Right cardiac atrium (tissue), 5 donors: ENCODE results near the gene UHRF1. TPM values are rescaled to one million over a fixed set of nuclear protein-coding genes. Genes with fewer than 3 reads are reported as not detected.
"Not testable (repeated sequence)": the region's sequence is repeated elsewhere in the genome, so short reads cannot be mapped to it uniquely, and the experiment has no call there.

ENCODE experiments used
- ATAC-seq, 2 donors: fragments of 200-7000 bp; cut with Tn5 transposase; one replicate each; pipeline versions ENCODE4 v1.8.0 to v1.9.1; 2020; ENCODE audit warnings: moderate library complexity in 2 of 2, mild to moderate bottlenecking in 1 of 2
- DNase-seq, 3 donors: peaks; one replicate each; pipeline ENCODE4 v3.0.0-alpha.2; 2020
- H3K27ac ChIP-seq: one replicate; pipeline ENCODE4 v1.5.1; 2013; ENCODE audit warnings: mild to moderate bottlenecking, low read length, control low read depth, moderate library complexity
- H3K27me3 ChIP-seq: one replicate; pipeline ENCODE4 v1.6.1; 2013; ENCODE audit not compliant: control insufficient read depth, insufficient read depth
- H3K4me1 ChIP-seq: one replicate; pipeline ENCODE4 v1.6.1; 2013; ENCODE audit warnings: low read length; ENCODE audit not compliant: control insufficient read depth, insufficient read depth
- H3K4me3 ChIP-seq: one replicate; pipeline ENCODE4 v1.5.1; 2013; ENCODE audit warnings: low read length, control low read depth
- H3K9me3 ChIP-seq: one replicate; pipeline ENCODE4 v1.6.1; 2013; ENCODE audit warnings: low read length; ENCODE audit not compliant: control insufficient read depth
- WGBS: extraction: QIAGEN DNeasy Blood & Tissue Kit; methylation state at CpG from one replicate; pipeline ENCODE4 v1.1.7; 2013; 5-methylcytosine and 5-hydroxymethylcytosine counted together
- intact Hi-C, 4 donors: fragments of 100-400 bp; cut with DNase I; formaldehyde crosslinking; loops; one replicate each; pipeline versions ENCODE4 v1.11.0 to v1.14.0; 2022 to 2023
- polyA plus RNA-seq: library from polyadenylated mRNA; stranded (reverse); fragments of 200-250 nt; gene quantifications from one replicate; pipeline ENCODE4 v1.2.3, GENCODE V29; 2013
- total RNA-seq, 4 donors: library from RNA; stranded (reverse); fragmentation: NEBNext Ultra II Directional; extraction: Animal tissue kit (Norgen Biotek cat#: 25700); gene quantifications; one replicate each; pipeline ENCODE4 v1.2.1, GENCODE V29; 2021
- donor health status: healthy with polysubstance abuse.
- donor health status: DM: no; HTN: yes; CAD: no.
- donor health status: DM: no; HTN: no; CAD: no.
- donor health status: DM: no; HTN: yes; CAD: no; lungs with severe emphysema.
- donor health status: DM: yes; HTN: yes; CAD: no.

The UHRF1 gene
- total and polyA plus RNA-seq, 5 donors, result 0.18 to 2.3 (median 0.91) TPM

GRCh38 chr19:4972509-4973230, 63.4 kb downstream of the UHRF1 start:
- H3K4me1 ChIP-seq, result peaks cover 23% of the 10 kb centered on the region
- intact Hi-C loops, result no loop called here
- DNase-seq, result peak in 2 of 3 donors; percentile 45 to 48
- ATAC-seq, result no peak
- no peak overlapping the region for H3K27ac ChIP-seq
- H3K9me3 ChIP-seq, result no peaks in the 10 kb centered on the region
- H3K27me3 ChIP-seq, result no peaks in the 10 kb centered on the region
- H3K4me3 ChIP-seq, result no peak overlapping the region
- WGBS, result 74% methylated on average over 12 of the region's 12 CpGs

- H3K27ac ChIP-seq, result no peak overlapping the region
- peak in 2 of 3 donors; percentile 38 to 49 for DNase-seq
- H3K9me3 ChIP-seq, result no peaks in the 10 kb centered on the region
- H3K4me3 ChIP-seq, result no peak overlapping the region
- intact Hi-C loops, result no loop called here
- no peaks in the 10 kb centered on the region for H3K27me3 ChIP-seq
- no peak for ATAC-seq
- 68% methylated on average over 14 of the region's 14 CpGs for WGBS
- H3K4me1 ChIP-seq, result peaks cover 25% of the 10 kb centered on the region
These were observed 65.7 kb downstream of the UHRF1 start for GRCh38 chr19:4974880-4975469.

- DNase-seq, result peak in 1 of 3 donors; percentile 37
- peaks cover 24% of the 10 kb centered on the region for H3K4me1 ChIP-seq
- intact Hi-C loops, H3K9me3 ChIP-seq, H3K4me3 ChIP-seq, ATAC-seq, H3K27ac ChIP-seq, H3K27me3 ChIP-seq: not testable (repeated sequence)
- 92% methylated on average over 13 of the region's 13 CpGs for WGBS
These were observed 66.3 kb downstream of the UHRF1 start for GRCh38 chr19:4975601-4976000.

- Histone ChIP-seq H3K4me3 (no peak overlapping the region), H3K4me1 (peaks cover 20% of the 10 kb centered on the region), H3K9me3 (no peaks in the 10 kb centered on the region), H3K27me3 (no peaks in the 10 kb centered on the region), H3K27ac (peak overlapping the region; percentile 67)
- DNase-seq, result peak; percentile 82 to 91 (median 87)
- WGBS, result 22% methylated on average over 33 of the region's 33 CpGs
- intact Hi-C loops, result no loop called here
- ATAC-seq, result peak; percentile 79 to 84
These were observed 67.3 kb downstream of the UHRF1 start for GRCh38 chr19:4976401-4977298.

GRCh38 chr19:4977299-4978174, 68.2 kb downstream of the UHRF1 start:
- intact Hi-C loops, result no loop called here

GRCh38 chr19:4979211-4979807, 70.0 kb downstream of the UHRF1 start:
- WGBS, result 79% methylated on average over 8 of the region's 8 CpGs
- Histone ChIP-seq H3K27me3 (no peaks in the 10 kb centered on the region), H3K4me3 (no peak overlapping the region), H3K27ac (no peak overlapping the region), H3K9me3 (no peaks in the 10 kb centered on the region), H3K4me1 (peaks cover 20% of the 10 kb centered on the region)
- intact Hi-C loops, result no loop called here
- ATAC-seq (no peak), DNase-seq (peak in 1 of 3 donors; percentile 53)

More at GRCh38 chr19:4977299-4978174, 68.2 kb downstream of the UHRF1 start:
- no peaks in the 10 kb centered on the region for H3K27me3 ChIP-seq
- WGBS, result 38% methylated on average over 36 of the region's 36 CpGs
- peaks cover 18% of the 10 kb centered on the region for H3K4me1 ChIP-seq
- peak; percentile 51 to 86 (median 84) for DNase-seq
- peak; percentile 17 to 22 for ATAC-seq
- H3K27ac ChIP-seq, result peak overlapping the region; percentile 38
- no peak overlapping the region for H3K4me3 ChIP-seq
- no peaks in the 10 kb centered on the region for H3K9me3 ChIP-seq

- no peak overlapping the region for H3K4me3 ChIP-seq
- H3K27ac ChIP-seq, result no peak overlapping the region
- DNase-seq, result no peak
- peaks cover 21% of the 10 kb centered on the region for H3K4me1 ChIP-seq
- H3K27me3 ChIP-seq, result no peaks in the 10 kb centered on the region
- 89% methylated on average over 3 of the region's 3 CpGs for WGBS
- ATAC-seq, result no peak
- H3K9me3 ChIP-seq, result no peaks in the 10 kb centered on the region
- intact Hi-C loops, result no loop called here
These were observed 70.8 kb downstream of the UHRF1 start for GRCh38 chr19:4980067-4980466.

GRCh38 chr19:4980838-4981680, 71.8 kb downstream of the UHRF1 start:
- Histone ChIP-seq H3K4me1 (peaks cover 22% of the 10 kb centered on the region), H3K27me3 (no peaks in the 10 kb centered on the region), H3K4me3 (no peak overlapping the region), H3K27ac (no peak overlapping the region), H3K9me3 (no peaks in the 10 kb centered on the region)
- WGBS, result 77% methylated on average over 27 of the region's 27 CpGs
- intact Hi-C loops, result no loop called here
- DNase-seq, result peak in 1 of 3 donors; percentile 45
- ATAC-seq, result no peak

- DNase-seq (no peak), ATAC-seq (no peak)
- intact Hi-C loops, result no loop called here
- H3K27me3 ChIP-seq, result no peaks in the 10 kb centered on the region
- H3K4me3 ChIP-seq, result no peak overlapping the region
- H3K4me1 ChIP-seq, result peaks cover 17% of the 10 kb centered on the region
- WGBS, result 85% methylated on average over 3 of the region's 3 CpGs
- H3K27ac ChIP-seq, result no peak overlapping the region
- no peaks in the 10 kb centered on the region for H3K9me3 ChIP-seq
These were observed 72.3 kb downstream of the UHRF1 start for GRCh38 chr19:4981681-4981958.
